Esophagus muscularis mucosa (tissue), 3 donors: Measurements from ENCODE around the gene NNAT.

Experiments
- POLR2A ChIP-seq: fragments of 450-650 bp; IDR thresholded peaks from one replicate; pipeline ENCODE4 v1.6.1; 2017; ENCODE audit warnings: antibody characterized with exemption, moderate library complexity, mild to moderate bottlenecking, low read depth
- POLR2AphosphoS5 ChIP-seq, 2 donors: sonication (generic); formaldehyde crosslinking; IDR thresholded peaks; one replicate each; pipeline ENCODE4 v1.6.1; 2017; ENCODE audit warnings: antibody characterized with exemption in 2 of 2
- TF ChIP-seq, protein P1 (sequence below), 3 experiments: fragments of 200-600 bp in 2 of 3; fragments of 450-650 bp in 1 of 3; sonication (generic) in 2 of 3; IDR thresholded peaks; one replicate each; pipeline ENCODE4 v1.5.1; 2017 to 2019; ENCODE audit warnings: antibody characterized with exemption in 3 of 3, mild to moderate bottlenecking in 2 of 3, moderate library complexity in 1 of 3

DNA sequence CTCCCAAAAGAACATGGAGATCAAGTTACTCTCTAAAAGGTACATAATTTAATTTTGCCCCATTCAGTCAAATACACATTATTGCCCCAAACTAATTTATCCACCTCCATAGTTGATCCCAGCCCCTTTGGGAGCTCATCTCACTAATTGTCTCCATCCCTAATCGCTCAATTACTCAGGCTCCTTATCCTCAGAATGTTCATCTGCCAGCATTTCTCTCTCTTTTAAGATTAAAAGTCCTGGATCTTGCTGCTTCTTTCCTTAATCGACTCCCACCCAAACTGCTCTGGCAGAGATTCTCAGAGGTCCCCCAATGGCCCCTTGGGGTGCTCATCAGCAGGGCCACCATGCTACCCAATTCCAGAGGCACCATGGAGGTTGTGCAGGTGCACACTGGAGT, 18.4 kb upstream of the NNAT start:
- TF ChIP-seq POLR2A (no peak), POLR2AphosphoS5 (IDR thresholded peaks at IDR 0.05) (no peak)
- TF ChIP-seq, protein P1, sequence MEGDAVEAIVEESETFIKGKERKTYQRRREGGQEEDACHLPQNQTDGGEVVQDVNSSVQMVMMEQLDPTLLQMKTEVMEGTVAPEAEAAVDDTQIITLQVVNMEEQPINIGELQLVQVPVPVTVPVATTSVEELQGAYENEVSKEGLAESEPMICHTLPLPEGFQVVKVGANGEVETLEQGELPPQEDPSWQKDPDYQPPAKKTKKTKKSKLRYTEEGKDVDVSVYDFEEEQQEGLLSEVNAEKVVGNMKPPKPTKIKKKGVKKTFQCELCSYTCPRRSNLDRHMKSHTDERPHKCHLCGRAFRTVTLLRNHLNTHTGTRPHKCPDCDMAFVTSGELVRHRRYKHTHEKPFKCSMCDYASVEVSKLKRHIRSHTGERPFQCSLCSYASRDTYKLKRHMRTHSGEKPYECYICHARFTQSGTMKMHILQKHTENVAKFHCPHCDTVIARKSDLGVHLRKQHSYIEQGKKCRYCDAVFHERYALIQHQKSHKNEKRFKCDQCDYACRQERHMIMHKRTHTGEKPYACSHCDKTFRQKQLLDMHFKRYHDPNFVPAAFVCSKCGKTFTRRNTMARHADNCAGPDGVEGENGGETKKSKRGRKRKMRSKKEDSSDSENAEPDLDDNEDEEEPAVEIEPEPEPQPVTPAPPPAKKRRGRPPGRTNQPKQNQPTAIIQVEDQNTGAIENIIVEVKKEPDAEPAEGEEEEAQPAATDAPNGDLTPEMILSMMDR (IDR thresholded peaks at IDR 0.05): no peak
